Stimulated activated CD8-positive, alpha-beta memory T cell treated with anti-CD3 and anti-CD28 coated beads, Interleukin-15, amount 100 ng/mL, for 24 hours (primary cell): ENCODE results near the gene OR6X1.

ENCODE experiments used
- DNase-seq: peaks from one replicate; pipeline ENCODE4 v3.0.0-alpha.2; 2020; ENCODE audit warnings: low read depth

OR6X1 gene

GRCh38 chr11:123754101-123754568 is at the start of gene OR6X1:
Gene OR6X1, minus strand, starts transcription at chr11:123754518. Its CDS starts 0 bp downstream, at chr11:123754518.
- no peak for DNase-seq

GRCh38 chr11:123801765-123802164 is 47.4 kb upstream of the OR6X1 start:
- DNase-seq, result no peak

- DNase-seq, result no peak
These were observed 45.7 kb upstream of the OR6X1 start for GRCh38 chr11:123800036-123800435.

- DNase-seq, result no peak
These were observed 45.1 kb upstream of the OR6X1 start for GRCh38 chr11:123799438-123799837.

- DNase-seq, result no peak
These were observed 44.4 kb upstream of the OR6X1 start for GRCh38 chr11:123798513-123799252.

GRCh38 chr11:123798079-123798478 is 43.8 kb upstream of the OR6X1 start:
- no peak for DNase-seq

GRCh38 chr11:123797541-123797940 is 43.2 kb upstream of the OR6X1 start:
- no peak for DNase-seq

- DNase-seq, result no peak
These were observed 42.8 kb upstream of the OR6X1 start for GRCh38 chr11:123797114-123797513.

GRCh38 chr11:123796226-123796625 is 41.9 kb upstream of the OR6X1 start:
- no peak for DNase-seq

GRCh38 chr11:123783536-123783935 is 29.2 kb upstream of the OR6X1 start:
- no peak for DNase-seq

- DNase-seq, result no peak
These were observed 24.2 kb upstream of the OR6X1 start for GRCh38 chr11:123778511-123778910.

GRCh38 chr11:123775715-123776549 is 21.6 kb upstream of the OR6X1 start:
- no peak for DNase-seq

- no peak for DNase-seq
These were observed 21.0 kb upstream of the OR6X1 start for GRCh38 chr11:123775289-123775688.

- DNase-seq, result no peak
These were observed 19.6 kb upstream of the OR6X1 start for GRCh38 chr11:123773959-123774358.

GRCh38 chr11:123773026-123773425 is 18.7 kb upstream of the OR6X1 start:
- no peak for DNase-seq

- DNase-seq, result no peak
These were observed 17.3 kb upstream of the OR6X1 start for GRCh38 chr11:123771664-123772063.

- DNase-seq, result no peak
These were observed 16.4 kb upstream of the OR6X1 start for GRCh38 chr11:123770712-123771111.

GRCh38 chr11:123765601-123766000 is 11.3 kb upstream of the OR6X1 start:
- DNase-seq, result no peak

- DNase-seq, result no peak
These were observed 8.1 kb upstream of the OR6X1 start for GRCh38 chr11:123762422-123762821.

- no peak for DNase-seq
These were observed 6.6 kb upstream of the OR6X1 start for GRCh38 chr11:123760894-123761293.

- DNase-seq, result no peak
These were observed 3.7 kb upstream of the OR6X1 start for GRCh38 chr11:123757976-123758375.

- no peak for DNase-seq
These were observed 1.5 kb upstream of the OR6X1 start for GRCh38 chr11:123755813-123756212.

- DNase-seq, result no peak
These were observed 1.0 kb upstream of the OR6X1 start for GRCh38 chr11:123755344-123755743.
